NCI-H345 (cell line): ENCODE data around the gene RAB36.
A peak's percentile ranks its signal among the peaks of the same experiment; 100 is the strongest.

Source experiments
- DNase-seq: peaks from one replicate; lab custom pipeline; 2025; lab: John Stamatoyannopoulos, UW

The RAB36 gene

GRCh38 chr22:23206915-23207314 lies 61.6 kb downstream of the RAB36 start:
- no peak for DNase-seq

GRCh38 chr22:23207729-23208393 lies 62.6 kb downstream of the RAB36 start:
- peak; percentile 88 for DNase-seq

- no peak for DNase-seq
These were observed 65.3 kb downstream of the RAB36 start for GRCh38 chr22:23210428-23211170.

- DNase-seq = no peak
These were observed 66.3 kb downstream of the RAB36 start for GRCh38 chr22:23211622-23212021.

- peak; percentile 77 for DNase-seq
These were observed 67.1 kb downstream of the RAB36 start for GRCh38 chr22:23212061-23213021.

GRCh38 chr22:23213022-23213555 lies 67.8 kb downstream of the RAB36 start:
- no peak for DNase-seq

- DNase-seq = no peak
These were observed 68.5 kb downstream of the RAB36 start for GRCh38 chr22:23213581-23214334.
